ENCODE data around the gene MRPS10.

DNA sequence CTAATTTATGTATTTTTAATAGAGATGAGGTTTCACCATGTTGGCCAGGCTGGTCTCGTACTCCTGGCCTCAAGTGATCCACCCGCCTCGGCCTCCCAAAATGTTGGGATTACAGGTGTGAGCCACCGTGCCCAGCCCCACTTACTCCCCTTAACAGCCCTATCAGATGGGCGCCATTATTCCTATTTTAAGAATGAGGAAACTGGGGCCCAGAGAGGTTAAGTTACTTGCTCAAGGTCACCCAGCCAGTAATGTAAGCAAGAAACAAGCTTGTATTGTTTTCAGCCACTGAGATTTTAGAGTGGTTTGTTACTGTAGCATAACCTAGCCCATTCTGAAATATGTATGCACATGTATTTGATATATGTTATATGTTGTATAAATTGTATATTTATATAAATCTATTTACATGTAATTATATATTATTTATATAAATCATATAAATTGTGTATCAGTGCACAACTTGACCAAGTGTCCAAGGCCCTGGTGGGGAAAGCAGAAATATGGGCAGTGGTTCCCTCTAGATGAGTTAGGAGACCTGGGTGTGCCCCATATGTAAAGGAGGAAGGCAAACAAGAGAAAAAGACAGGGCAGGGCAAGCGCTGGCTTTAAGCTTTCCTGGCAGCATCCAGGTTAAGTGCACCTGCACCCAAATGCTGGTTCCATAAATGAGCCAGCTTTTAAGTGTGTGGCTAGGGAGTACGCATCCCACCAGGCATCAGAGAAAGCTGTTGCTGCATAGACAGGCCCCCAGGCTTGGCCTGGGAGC lies 45.7 kb downstream of the MRPS10 start:
- TF ChIP-seq POLR2A (IDR thresholded peaks at IDR 0.05): no peak
- TF ChIP-seq, protein P1, sequence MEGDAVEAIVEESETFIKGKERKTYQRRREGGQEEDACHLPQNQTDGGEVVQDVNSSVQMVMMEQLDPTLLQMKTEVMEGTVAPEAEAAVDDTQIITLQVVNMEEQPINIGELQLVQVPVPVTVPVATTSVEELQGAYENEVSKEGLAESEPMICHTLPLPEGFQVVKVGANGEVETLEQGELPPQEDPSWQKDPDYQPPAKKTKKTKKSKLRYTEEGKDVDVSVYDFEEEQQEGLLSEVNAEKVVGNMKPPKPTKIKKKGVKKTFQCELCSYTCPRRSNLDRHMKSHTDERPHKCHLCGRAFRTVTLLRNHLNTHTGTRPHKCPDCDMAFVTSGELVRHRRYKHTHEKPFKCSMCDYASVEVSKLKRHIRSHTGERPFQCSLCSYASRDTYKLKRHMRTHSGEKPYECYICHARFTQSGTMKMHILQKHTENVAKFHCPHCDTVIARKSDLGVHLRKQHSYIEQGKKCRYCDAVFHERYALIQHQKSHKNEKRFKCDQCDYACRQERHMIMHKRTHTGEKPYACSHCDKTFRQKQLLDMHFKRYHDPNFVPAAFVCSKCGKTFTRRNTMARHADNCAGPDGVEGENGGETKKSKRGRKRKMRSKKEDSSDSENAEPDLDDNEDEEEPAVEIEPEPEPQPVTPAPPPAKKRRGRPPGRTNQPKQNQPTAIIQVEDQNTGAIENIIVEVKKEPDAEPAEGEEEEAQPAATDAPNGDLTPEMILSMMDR (IDR thresholded peaks at IDR 0.05): no peak

All from uterus (tissue), 2 donors.